GM12878 (cell line): ENCODE measurements around the gene POLD4. TPM values are rescaled to one million over a fixed set of nuclear protein-coding genes. Genes with fewer than 3 reads are reported as not detected.
A peak's percentile ranks its signal among the peaks of the same experiment; 100 is the strongest.

Source experiments
- ATAC-seq: fragments of 200-7000 bp; cut with Tn5 transposase; 3 replicates; pipeline ENCODE4 v1.9.1; 2020; ENCODE audit warnings: mild to moderate bottlenecking, moderate library complexity
- BruUV-seq: library from RNA; stranded (reverse); fragments of 400-500 nt; replicated peaks from 2 replicates; lab custom pipeline; 2021; lab: Mats Ljungman, UMichigan
- CTCF ChIA-PET: fragments of 300-600 bp; sonication (Branson Sonifier 250); formaldehyde crosslinking; extraction: SDS; loops from one replicate; lab custom pipeline; 2021; ENCODE audit warnings: inconsistent platforms; lab: Yijun Ruan, JAX
- POLR2A ChIA-PET: fragments of 350-600 bp; formaldehyde crosslinking; extraction: SDS; loops from one replicate; lab custom pipeline; 2021; ENCODE audit warnings: inconsistent platforms; lab: Charles Lee
- RAD21 ChIA-PET: fragments of 300-600 bp; sonication (Branson Sonifier 250); formaldehyde crosslinking; loops from one replicate; lab custom pipeline; 2023; ENCODE audit warnings: antibody characterized with exemption; ENCODE audit not compliant: unreplicated experiment; lab: Charles Lee
- SMC1A ChIA-PET: fragments of 300-600 bp; sonication (Branson Sonifier 250); formaldehyde crosslinking; loops from one replicate; lab custom pipeline; 2023; ENCODE audit not compliant: unreplicated experiment, uncharacterized antibody; lab: Charles Lee
- DNase-seq: peaks from one replicate; pipeline ENCODE4 v3.0.0-alpha.2; 2011; ENCODE audit warnings: low read depth, low spot score
- FAIRE-seq: peaks from 3 replicates; lab custom pipeline; 2011; peaks lifted over from hg19 to GRCh38; lab: Jason Lieb, UNC
- H2AFZ ChIP-seq: 2 replicates; pipeline ENCODE4 v1.6.0; 2011; ENCODE audit warnings: low read depth, low read length, control low read depth; ENCODE audit not compliant: control insufficient read depth
- H3K27ac ChIP-seq: 2 replicates; pipeline ENCODE4 v1.5.1; 2011; ENCODE audit warnings: control low read depth; ENCODE audit not compliant: control insufficient read depth, insufficient read depth
- H3K27me3 ChIP-seq, 2 experiments: replicated peaks in 1 of 2; 2 replicates each; pipeline versions ENCODE4 v1.6.0 to v1.6.1; 2011; ENCODE audit warnings: low read length in 1 of 2; ENCODE audit not compliant: control insufficient read depth in 2 of 2, insufficient read depth in 2 of 2
- H3K36me3 ChIP-seq, 2 experiments: 2 replicates each; pipeline ENCODE4 v1.5.1; 2011; ENCODE audit warnings: low read length in 1 of 2; ENCODE audit not compliant: control insufficient read depth in 2 of 2, insufficient read depth in 2 of 2
- H3K4me1 ChIP-seq: 2 replicates; pipeline ENCODE4 v1.6.1; 2011; ENCODE audit warnings: mild to moderate bottlenecking, low read length, moderate library complexity, mixed read lengths; ENCODE audit not compliant: control insufficient read depth, insufficient read depth
- H3K4me2 ChIP-seq: 2 replicates; pipeline ENCODE4 v1.6.0; 2011; ENCODE audit warnings: control low read depth; ENCODE audit not compliant: control insufficient read depth, insufficient read depth
- H3K4me3 ChIP-seq: fragments of 200-600 bp; sonication (generic); 2 replicates; pipeline ENCODE4 v1.5.1; 2016
- H3K79me2 ChIP-seq: 2 replicates; pipeline ENCODE4 v1.6.0; 2011; ENCODE audit warnings: low read length; ENCODE audit not compliant: control insufficient read depth, insufficient read depth
- H3K9ac ChIP-seq: 2 replicates; pipeline ENCODE4 v1.8.0; 2011; ENCODE audit warnings: low read length, control low read depth, mixed read lengths; ENCODE audit not compliant: control insufficient read depth, insufficient read depth
- H3K9me3 ChIP-seq: replicated peaks from 3 replicates; pipeline ENCODE4 v1.5.1; 2011; ENCODE audit warnings: mild to moderate bottlenecking, low read length; ENCODE audit not compliant: control insufficient read depth, insufficient read depth
- H4K20me1 ChIP-seq: 2 replicates; pipeline ENCODE4 v1.6.0; 2011; ENCODE audit not compliant: control insufficient read depth, insufficient read depth
- ESRRA ChIP-seq: IDR thresholded peaks from 2 replicates; pipeline ENCODE4 v1.6.1; 2012; ENCODE audit warnings: mild to moderate bottlenecking, low read length, improper control_type of control experiment
- ETV6 ChIP-seq, 2 experiments: fragments of 450-650 bp in 1 of 2; IDR thresholded peaks in 1 of 2; conservative IDR thresholded peaks in 1 of 2; 2 replicates each; pipeline ENCODE4 v1.6.1; 2014; ENCODE audit warnings: antibody characterized with exemption in 1 of 2, borderline replicate concordance in 1 of 2, low read depth in 1 of 2, mild to moderate bottlenecking in 1 of 2, moderate library complexity in 1 of 2
- HCFC1 ChIP-seq: fragments of 150-350 bp; IDR thresholded peaks from 2 replicates; pipeline ENCODE4 v1.6.1; 2014; ENCODE audit warnings: low read length
- MEF2B ChIP-seq: fragments of 450-650 bp; IDR thresholded peaks from 2 replicates; pipeline ENCODE4 v1.6.1; 2018; ENCODE audit warnings: mild to moderate bottlenecking, moderate library complexity; ENCODE audit not compliant: partially characterized antibody, poor library complexity, severe bottlenecking
- MLLT1 ChIP-seq: fragments of 450-650 bp; IDR thresholded peaks from 2 replicates; pipeline ENCODE4 v1.6.1; 2016; ENCODE audit warnings: mild to moderate bottlenecking
- RELA ChIP-seq: fragments of 450-650 bp; IDR thresholded peaks from 2 replicates; pipeline ENCODE4 v1.8.0; 2014; ENCODE audit warnings: borderline replicate concordance; ENCODE audit not compliant: partially characterized antibody
- RELB ChIP-seq: fragments of 450-650 bp; IDR thresholded peaks from 2 replicates; pipeline ENCODE4 v1.6.1; 2017; ENCODE audit warnings: low read depth, mild to moderate bottlenecking, moderate library complexity
- TAF1 ChIP-seq: IDR thresholded peaks from 2 replicates; pipeline ENCODE4 v1.6.1; 2011; ENCODE audit warnings: mild to moderate bottlenecking, low read depth, low read length, borderline replicate concordance
- ZNF207 ChIP-seq: fragments of 450-650 bp; IDR thresholded peaks from 2 replicates; pipeline ENCODE4 v1.6.1; 2014; ENCODE audit warnings: antibody characterized with exemption, mild to moderate bottlenecking, borderline replicate concordance
- ZZZ3 ChIP-seq: IDR thresholded peaks from 2 replicates; pipeline ENCODE4 v1.6.1; 2011; ENCODE audit warnings: low read depth; ENCODE audit not compliant: control insufficient read depth, insufficient read length
- WGBS: methylation state at CpG from one replicate; pipeline ENCODE4 v1.1.6; 2016; ENCODE audit warnings: low lambda C conversion rate; ENCODE audit not compliant: insufficient replicate concordance, insufficient coverage; ENCODE audit errors: missing lambda C conversion rate; 5-methylcytosine and 5-hydroxymethylcytosine counted together
- in situ Hi-C: fragments of 300-500 bp; cut with MboI; formaldehyde crosslinking; loops from 9 replicates; pipeline ENCODE4 v1.14.3; 2018; ENCODE audit warnings: mixed read lengths
- intact Hi-C: fragments of 100-400 bp; cut with micrococcal nuclease; formaldehyde crosslinking; loops from one replicate; pipeline ENCODE4 v1.14.2; 2022; ENCODE audit not compliant: unreplicated experiment
- polyA plus RNA-seq, 11 experiments: library from polyadenylated mRNA; depleted of rRNA in 4 of 11; unstranded in 6 of 11; stranded (reverse) in 5 of 11; fragments of >200 nt; fragmentation: Nextera tagmentation in 4 of 11; fragmentation: Illumina TruSeq in 1 of 11; extraction: Ambion mirVana in 4 of 11; extraction: Trizol in 1 of 11; gene quantifications; 1 replicate in 1 of 11; 2 replicates in 10 of 11; pipeline versions ENCODE4 v1.2.1 to v1.2.3, GENCODE V29; 2011 to 2016; ENCODE audit warnings: inconsistent platforms in 2 of 11, missing spikeins in 2 of 11, low read depth in 1 of 11
- total RNA-seq, 4 experiments: library from RNA; depleted of rRNA in 3 of 4; stranded (reverse); fragments of >200 nt in 3 of 4; fragmentation: Illumina TruSeq in 1 of 4; extraction: Trizol in 1 of 4; gene quantifications; 2 replicates each; pipeline versions ENCODE4 v1.2.1 to v1.2.3, GENCODE V29; 2013 to 2021
- TF ChIP-seq, protein P1 (sequence below), 3 experiments: IDR thresholded peaks in 2 of 3; conservative IDR thresholded peaks in 1 of 3; 2 replicates each; pipeline ENCODE4 v1.5.1; 2011; ENCODE audit warnings: low read depth in 3 of 3, low read length in 3 of 3, mild to moderate bottlenecking in 3 of 3, control low read depth in 2 of 3, moderate library complexity in 2 of 3, inconsistent platforms in 1 of 3, mixed read lengths in 1 of 3; ENCODE audit not compliant: control insufficient read depth in 2 of 3, insufficient read depth in 1 of 3; ENCODE audit errors: extremely low read depth in 1 of 3
- TF ChIP-seq, protein P2 (sequence below): fragments of 450-650 bp; formaldehyde crosslinking; IDR thresholded peaks from 2 replicates; pipeline ENCODE4 v1.4.0; 2022; ENCODE audit warnings: mild to moderate bottlenecking, moderate library complexity

POLD4 gene
- total and polyA plus RNA-seq, 10 of the 15 experiments (the other 5 are each of a cell fraction or from before 2014, with no cell fraction given) = 8.1 to 176 (median 88.1) TPM

DNA sequence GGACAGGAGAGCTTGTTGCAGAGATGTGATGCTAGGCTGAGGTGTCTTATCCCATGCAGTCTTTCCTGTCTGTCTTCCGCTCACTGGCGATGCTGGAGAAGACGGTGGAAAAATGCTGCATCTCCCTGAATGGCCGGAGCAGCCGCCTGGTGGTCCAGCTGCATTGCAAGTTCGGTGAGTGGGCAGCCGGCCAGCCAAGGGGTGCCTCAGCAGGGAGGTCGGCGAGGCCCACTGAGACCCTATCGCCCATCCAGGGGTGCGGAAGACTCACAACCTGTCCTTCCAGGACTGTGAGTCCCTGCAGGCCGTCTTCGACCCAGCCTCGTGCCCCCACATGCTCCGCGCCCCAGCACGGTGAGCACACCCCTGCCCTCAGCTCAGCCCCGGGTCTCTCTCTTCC, 40.1 kb upstream of the POLD4 start (continued):
- TF ChIP-seq MEF2B = no peak
- no peak for TF ChIP-seq ESRRA
- TF ChIP-seq, protein P1, sequence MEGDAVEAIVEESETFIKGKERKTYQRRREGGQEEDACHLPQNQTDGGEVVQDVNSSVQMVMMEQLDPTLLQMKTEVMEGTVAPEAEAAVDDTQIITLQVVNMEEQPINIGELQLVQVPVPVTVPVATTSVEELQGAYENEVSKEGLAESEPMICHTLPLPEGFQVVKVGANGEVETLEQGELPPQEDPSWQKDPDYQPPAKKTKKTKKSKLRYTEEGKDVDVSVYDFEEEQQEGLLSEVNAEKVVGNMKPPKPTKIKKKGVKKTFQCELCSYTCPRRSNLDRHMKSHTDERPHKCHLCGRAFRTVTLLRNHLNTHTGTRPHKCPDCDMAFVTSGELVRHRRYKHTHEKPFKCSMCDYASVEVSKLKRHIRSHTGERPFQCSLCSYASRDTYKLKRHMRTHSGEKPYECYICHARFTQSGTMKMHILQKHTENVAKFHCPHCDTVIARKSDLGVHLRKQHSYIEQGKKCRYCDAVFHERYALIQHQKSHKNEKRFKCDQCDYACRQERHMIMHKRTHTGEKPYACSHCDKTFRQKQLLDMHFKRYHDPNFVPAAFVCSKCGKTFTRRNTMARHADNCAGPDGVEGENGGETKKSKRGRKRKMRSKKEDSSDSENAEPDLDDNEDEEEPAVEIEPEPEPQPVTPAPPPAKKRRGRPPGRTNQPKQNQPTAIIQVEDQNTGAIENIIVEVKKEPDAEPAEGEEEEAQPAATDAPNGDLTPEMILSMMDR (IDR thresholded peaks at IDR 0.05 in 2 of 3, conservative IDR thresholded peaks at IDR 0.05 in 1 of 3; ENCODE audit: control insufficient read depth in 2 of 3, extremely low read depth in 1 of 3, insufficient read depth in 1 of 3, low read depth in 3 of 3, low read length in 3 of 3) = no peak
- TF ChIP-seq ETV6 (conservative IDR thresholded peaks at IDR 0.05 in 1 of 2, IDR thresholded peaks at IDR 0.05 in 1 of 2; ENCODE audit: borderline replicate concordance in 1 of 2, low read depth in 1 of 2) = no peak
- TF ChIP-seq ZNF207 = no peak
- no peak for TF ChIP-seq RELA
- no peak for TF ChIP-seq TAF1

DNA sequence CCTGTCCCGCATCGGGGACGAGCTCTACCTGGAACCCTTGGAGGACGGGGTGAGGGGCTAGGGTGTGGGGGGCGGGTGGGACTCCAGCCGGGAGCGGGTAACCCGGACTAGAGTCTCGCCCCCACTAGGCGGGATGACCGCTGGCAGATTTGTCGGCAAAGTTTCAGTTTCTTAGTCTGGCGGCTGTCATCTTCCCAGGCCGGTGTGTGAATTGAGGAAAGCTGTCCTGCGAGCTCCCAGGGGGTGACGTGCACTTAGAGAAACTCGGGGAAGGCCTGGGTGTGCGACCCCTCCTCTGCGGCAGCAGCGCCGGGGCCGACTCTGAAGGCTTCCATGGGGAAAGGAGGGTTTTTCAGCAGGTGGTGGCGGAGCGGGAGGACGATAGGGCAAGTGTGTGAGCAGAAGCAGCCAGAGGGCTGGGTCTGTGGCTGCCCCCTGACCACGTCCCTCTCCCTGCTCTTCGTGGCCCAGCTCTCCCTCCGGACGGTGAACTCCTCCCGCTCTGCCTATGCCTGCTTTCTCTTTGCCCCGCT, 38.9 kb upstream of the POLD4 start:
- POLR2A ChIA-PET = interaction anchor here (0.6 to 2.8 kb wide), 18 partner anchors 10 to 94 kb away, joined by 3 to 48 read pairs (median 4); partner anchors contain the start of genes CLCF1, POLD4, PPP1CA and PTPRCAP
- CTCF ChIA-PET = interaction anchor here (0.7 to 25.5 kb wide), 8 partner anchors 9 to 125 kb away, joined by 3 to 1301 read pairs (median 5); partner anchors contain the start of genes AIP, CDK2AP2, CLCF1 and POLD4
- ATAC-seq (peak; percentile 18), FAIRE-seq (no peak), DNase-seq (no peak)
- Histone ChIP-seq H4K20me1 (no peaks in the 10 kb centered on the region; the same call in 1 of the 2 replicates), H3K4me1 (peaks cover 7% of the 10 kb centered on the region), H3K36me3 (peaks cover 4 to 6% of the 10 kb centered on the region in 2 experiments; a peak in 3 of 4 replicates), H3K27ac (peak overlapping the region; percentile 57), H3K9me3 (no peaks in the 10 kb centered on the region), H2AFZ (peak overlapping the region; percentile 66; the same call in 1 of the 2 replicates), H3K4me2 (peak overlapping the region; percentile 95), H3K79me2 (peaks cover 24% of the 10 kb centered on the region), H3K4me3 (peak overlapping the region; percentile 97), H3K27me3 (no peaks in the 10 kb centered on the region), H3K9ac (peak overlapping the region; percentile 91)
- RAD21 ChIA-PET = interaction anchor here (0.8 to 2.6 kb wide), 17 partner anchors 9 to 311 kb away, joined by 3 to 24 read pairs (median 5); partner anchors contain the start of genes AIP, CLCF1, PITPNM1 and PPP1CA
- intact Hi-C loops = no loop called here
- SMC1A ChIA-PET = interaction anchor here (1.0 to 3.4 kb wide), 10 partner anchors 9 to 113 kb away, joined by 3 to 17 read pairs (median 4); partner anchors contain the start of genes PITPNM1, PPP1CA, PTPRCAP and TMEM134
- TSS peak; percentile 78 for BruUV-seq
- WGBS = 9% methylated on average over 25 of the region's 31 CpGs
- in situ Hi-C loops = no loop called here
- TF ChIP-seq MLLT1 (no peak), ZZZ3 (no peak), HCFC1 (no peak), ESRRA (no peak), RELB (no peak)
- TF ChIP-seq, protein P2, sequence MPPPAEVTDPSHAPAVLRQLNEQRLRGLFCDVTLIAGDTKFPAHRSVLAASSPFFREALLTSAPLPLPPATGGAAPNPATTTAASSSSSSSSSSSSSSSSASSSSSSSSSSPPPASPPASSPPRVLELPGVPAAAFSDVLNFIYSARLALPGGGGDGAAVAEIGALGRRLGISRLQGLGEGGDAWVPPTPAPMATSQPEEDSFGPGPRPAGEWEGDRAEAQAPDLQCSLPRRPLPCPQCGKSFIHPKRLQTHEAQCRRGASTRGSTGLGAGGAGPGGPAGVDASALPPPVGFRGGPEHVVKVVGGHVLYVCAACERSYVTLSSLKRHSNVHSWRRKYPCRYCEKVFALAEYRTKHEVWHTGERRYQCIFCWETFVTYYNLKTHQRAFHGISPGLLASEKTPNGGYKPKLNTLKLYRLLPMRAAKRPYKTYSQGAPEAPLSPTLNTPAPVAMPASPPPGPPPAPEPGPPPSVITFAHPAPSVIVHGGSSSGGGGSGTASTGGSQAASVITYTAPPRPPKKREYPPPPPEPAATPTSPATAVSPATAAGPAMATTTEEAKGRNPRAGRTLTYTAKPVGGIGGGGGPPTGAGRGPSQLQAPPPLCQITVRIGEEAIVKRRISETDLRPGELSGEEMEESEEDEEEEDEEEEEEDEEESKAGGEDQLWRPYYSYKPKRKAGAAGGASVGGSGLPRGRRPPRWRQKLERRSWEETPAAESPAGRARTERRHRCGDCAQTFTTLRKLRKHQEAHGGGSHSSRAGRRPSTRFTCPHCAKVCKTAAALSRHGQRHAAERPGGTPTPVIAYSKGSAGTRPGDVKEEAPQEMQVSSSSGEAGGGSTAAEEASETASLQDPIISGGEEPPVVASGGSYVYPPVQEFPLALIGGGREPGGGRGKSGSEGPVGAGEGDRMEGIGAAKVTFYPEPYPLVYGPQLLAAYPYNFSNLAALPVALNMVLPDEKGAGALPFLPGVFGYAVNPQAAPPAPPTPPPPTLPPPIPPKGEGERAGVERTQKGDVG (CRISPR knock-in tag) = no peak
